SK-N-SH (cell line): Measurements from ENCODE around the gene EXOC4. TPM values are rescaled to one million over a fixed set of nuclear protein-coding genes. Genes with fewer than 3 reads are reported as not detected.

ENCODE experiments used
- CTCF ChIA-PET: fragments of 300-600, 350-600 bp; formaldehyde crosslinking; extraction: SDS; loops from one replicate; lab custom pipeline; 2021; lab: Yijun Ruan, JAX
- POLR2A ChIA-PET: fragments of 350-600 bp; sonication (Branson Sonifier 250); formaldehyde crosslinking; extraction: SDS; loops from one replicate; lab custom pipeline; 2020; ENCODE audit warnings: antibody characterized with exemption, inconsistent platforms; lab: Yijun Ruan, JAX
- DNase-seq: peaks from one replicate; pipeline ENCODE4 v3.0.0; 2012
- H2AFZ ChIP-seq: fragments of 200-600 bp; sonication (generic); 2 replicates; pipeline ENCODE4 v1.8.1; 2016; ENCODE audit warnings: antibody characterized with exemption, mild to moderate bottlenecking, low read depth
- H3F3A ChIP-seq: fragments of 200-600 bp; sonication (generic); replicated peaks from 2 replicates; pipeline ENCODE3; 2016; ENCODE audit warnings: antibody characterized with exemption, mild to moderate bottlenecking; ENCODE audit not compliant: insufficient read depth
- H3K27ac ChIP-seq, 2 experiments: fragments of 200-500 bp in 1 of 2; fragments of 200-600 bp in 1 of 2; sonication (Bioruptor generic) in 1 of 2; sonication (generic), shearing (Covaris generic) in 1 of 2; 2 replicates each; pipeline versions ENCODE4 v1.5.1 to v1.6.1; 2014 to 2016; ENCODE audit warnings: low read depth in 2 of 2, inconsistent platforms in 1 of 2, low read length in 1 of 2, mild to moderate bottlenecking in 1 of 2, mixed read lengths in 1 of 2
- H3K27me3 ChIP-seq: fragments of 200-600 bp; sonication (generic), shearing (Covaris generic); 2 replicates; pipeline ENCODE4 v1.6.1; 2016; ENCODE audit warnings: mixed run types; ENCODE audit not compliant: insufficient read depth
- H3K36me3 ChIP-seq, 2 experiments: fragments of 200-500 bp in 1 of 2; fragments of 200-600 bp in 1 of 2; sonication (Bioruptor generic) in 1 of 2; sonication (generic) in 1 of 2; replicated peaks in 1 of 2; 2 replicates each; pipeline versions ENCODE3 to v1.5.1; 2014 to 2016; ENCODE audit warnings: low read length in 1 of 2, mild to moderate bottlenecking in 1 of 2; ENCODE audit not compliant: insufficient read depth in 2 of 2, control insufficient read depth in 1 of 2
- H3K4me1 ChIP-seq, 2 experiments: fragments of 200-500 bp in 1 of 2; fragments of 200-600 bp in 1 of 2; sonication (Bioruptor generic) in 1 of 2; sonication (generic), shearing (Covaris generic) in 1 of 2; 2 replicates each; pipeline versions ENCODE4 v1.5.1 to v1.6.1; 2014 to 2016; ENCODE audit warnings: low read depth in 1 of 2, low read length in 1 of 2, mixed run types in 1 of 2; ENCODE audit not compliant: insufficient read depth in 2 of 2, control insufficient read depth in 1 of 2
- H3K4me2 ChIP-seq: fragments of 200-600 bp; sonication (generic), shearing (Covaris generic); 2 replicates; pipeline ENCODE4 v1.6.1; 2017; ENCODE audit warnings: mixed run types
- H3K4me3 ChIP-seq, 2 experiments: fragments of 200-500 bp in 1 of 2; fragments of 200-600 bp in 1 of 2; sonication (Bioruptor generic) in 1 of 2; sonication (generic), shearing (Covaris generic) in 1 of 2; 2 replicates each; pipeline versions ENCODE4 v1.5.1 to v1.8.1; 2014 to 2016; ENCODE audit warnings: low read depth in 2 of 2, inconsistent platforms in 1 of 2, low read length in 1 of 2, mild to moderate bottlenecking in 1 of 2, mixed read lengths in 1 of 2, moderate library complexity in 1 of 2
- H3K79me2 ChIP-seq: fragments of 200-600 bp; sonication (generic); 2 replicates; pipeline ENCODE4 v1.8.1; 2017; ENCODE audit warnings: mild to moderate bottlenecking; ENCODE audit not compliant: insufficient read depth
- H3K9ac ChIP-seq: fragments of 200-600 bp; sonication (generic); 2 replicates; pipeline ENCODE4 v1.6.1; 2017; ENCODE audit warnings: mixed run types
- H3K9me2 ChIP-seq: fragments of 200-600 bp; sonication (generic); 2 replicates; pipeline ENCODE4 v1.6.1; 2017; ENCODE audit warnings: mixed run types
- H3K9me3 ChIP-seq: fragments of 200-600 bp; sonication (generic); 2 replicates; pipeline ENCODE4 v1.6.1; 2017; ENCODE audit warnings: mixed run types, mild to moderate bottlenecking, moderate library complexity
- H4K20me1 ChIP-seq: fragments of 200-600 bp; sonication (generic); 2 replicates; pipeline ENCODE4 v1.6.1; 2017; ENCODE audit warnings: mild to moderate bottlenecking, mixed run types; ENCODE audit not compliant: insufficient read depth
- ELF1 ChIP-seq: IDR thresholded peaks from 2 replicates; pipeline ENCODE4 v1.4.0; 2012
- EZH2phosphoT487 ChIP-seq: fragments of 200-600 bp; sonication (generic); IDR thresholded peaks from 2 replicates; pipeline ENCODE4 v1.6.1; 2017; ENCODE audit warnings: low read depth, mixed run types, mild to moderate bottlenecking, antibody characterized with exemption, moderate library complexity, borderline replicate concordance
- FOSL2 ChIP-seq: IDR thresholded peaks from 2 replicates; pipeline ENCODE4 v1.4.0; 2012; ENCODE audit warnings: low read depth, mild to moderate bottlenecking, moderate library complexity, borderline replicate concordance
- FOXJ3 ChIP-seq: sonication (generic); formaldehyde crosslinking; IDR thresholded peaks from 2 replicates; pipeline ENCODE4 v1.5.1; 2020; ENCODE audit warnings: mild to moderate bottlenecking, missing genetic modification reagents
- GABPA ChIP-seq: IDR thresholded peaks from 2 replicates; pipeline ENCODE4 v1.4.0; 2012; ENCODE audit warnings: low read depth, mild to moderate bottlenecking
- IRF3 ChIP-seq: fragments of 150-350 bp; IDR thresholded peaks from 2 replicates; pipeline ENCODE4 v1.6.1; 2016; ENCODE audit warnings: mild to moderate bottlenecking, low read depth, low read length
- JUND ChIP-seq: IDR thresholded peaks from 2 replicates; pipeline ENCODE4 v1.4.0; 2012
- MAX ChIP-seq: IDR thresholded peaks from 2 replicates; pipeline ENCODE4 v1.4.0; 2012; ENCODE audit warnings: low read depth
- MXI1 ChIP-seq: IDR thresholded peaks from 2 replicates; pipeline ENCODE4 v1.6.1; 2012; ENCODE audit warnings: mild to moderate bottlenecking, low read depth, low read length, improper control_type of control experiment
- NFIC ChIP-seq: IDR thresholded peaks from 2 replicates; pipeline ENCODE4 v1.4.0; 2012; ENCODE audit warnings: borderline replicate concordance
- NRF1 ChIP-seq: IDR thresholded peaks from 2 replicates; pipeline ENCODE4 v1.6.1; 2012; ENCODE audit warnings: low read depth, mild to moderate bottlenecking, low read length
- PBX3 ChIP-seq: IDR thresholded peaks from 2 replicates; pipeline ENCODE4; 2012
- RAD21 ChIP-seq: IDR thresholded peaks from 2 replicates; pipeline ENCODE4 v1.6.1; 2012; ENCODE audit warnings: mild to moderate bottlenecking, low read length
- RFX5 ChIP-seq: IDR thresholded peaks from 2 replicates; pipeline ENCODE4 v1.6.1; 2012; ENCODE audit warnings: mild to moderate bottlenecking, improper control_type of control experiment, low read length
- SIN3A ChIP-seq: IDR thresholded peaks from 2 replicates; pipeline ENCODE4 v1.6.1; 2012; ENCODE audit warnings: low read depth, mild to moderate bottlenecking, low read length, moderate library complexity, borderline replicate concordance
- TAF1 ChIP-seq: IDR thresholded peaks from 2 replicates; pipeline ENCODE4 v1.6.1; 2012; ENCODE audit warnings: low read depth, mild to moderate bottlenecking, low read length, moderate library complexity, borderline replicate concordance
- TEAD4 ChIP-seq: IDR thresholded peaks from 2 replicates; pipeline ENCODE4 v1.4.0; 2012; ENCODE audit warnings: mild to moderate bottlenecking, borderline replicate concordance; ENCODE audit not compliant: insufficient read depth
- USF1 ChIP-seq: IDR thresholded peaks from 2 replicates; pipeline ENCODE4 v1.4.0; 2012; ENCODE audit warnings: low read depth, borderline replicate concordance
- YY1 ChIP-seq: IDR thresholded peaks from 2 replicates; pipeline ENCODE4 v1.4.0; 2012; ENCODE audit warnings: low read depth, mild to moderate bottlenecking
- ZBTB33 ChIP-seq: IDR thresholded peaks from 2 replicates; pipeline ENCODE4 v1.4.0; 2012; ENCODE audit warnings: low read depth, borderline replicate concordance
- WGBS: methylation state at CpG from one replicate; pipeline ENCODE4 v1.1.6; 2017; ENCODE audit warnings: low lambda C conversion rate; 5-methylcytosine and 5-hydroxymethylcytosine counted together
- polyA plus RNA-seq, 3 experiments: library from polyadenylated mRNA; depleted of rRNA; stranded (reverse); fragments of >200 nt; gene quantifications; 2 replicates each; pipeline ENCODE4 v1.2.3, GENCODE V29; 2012

The EXOC4 gene
- polyA plus RNA-seq, 1 of the 3 experiments (the other 2 are of a cell fraction), result 37.3 TPM

- TF ChIP-seq PBX3 (no peak), RAD21 (no peak; the same call in 1 of the 2 replicates), MAX (peak; percentile 62; the same call in 1 of the 2 replicates), FOSL2 (no peak), USF1 (peak; percentile 71; the same call in 1 of the 2 replicates), EZH2phosphoT487 (no peak), TAF1 (peak; percentile 86), IRF3 (peak; percentile 93), YY1 (peak; percentile 98)
- TF ChIP-seq, all 33 proteins: peak for 14
These were observed at the start of gene EXOC4 (continued) for GRCh38 chr7:133252858-133253518.

- TF ChIP-seq SIN3A (no peak), MAX (no peak), RFX5 (no peak), NRF1 (no peak), FOXJ3 (no peak), ZBTB33 (no peak), NFIC (no peak), PBX3 (no peak), IRF3 (no peak), MXI1 (no peak), RAD21 (no peak), TEAD4 (no peak), TAF1 (no peak), GABPA (no peak), JUND (no peak), ELF1 (no peak), USF1 (no peak)
- no peaks in the 10 kb centered on the region for H3K9me3 ChIP-seq
- no peaks in the 10 kb centered on the region for H3F3A ChIP-seq
- H3K79me2 ChIP-seq, result no peaks in the 10 kb centered on the region
- no peak overlapping the region for H3K4me3 ChIP-seq
- POLR2A ChIA-PET, result no interaction called here
- H3K9me2 ChIP-seq, result no peaks in the 10 kb centered on the region
- no peaks in the 10 kb centered on the region for H4K20me1 ChIP-seq
- no peak overlapping the region for H3K4me2 ChIP-seq
- no peaks in the 10 kb centered on the region for H3K36me3 ChIP-seq
- no peaks in the 10 kb centered on the region for H3K4me1 ChIP-seq
- 51% methylated on average over 3 of the region's 3 CpGs for WGBS
- CTCF ChIA-PET, result no interaction called here
- no peak for DNase-seq
- H3K9ac ChIP-seq, result no peak overlapping the region
- no peak overlapping the region for H3K27ac ChIP-seq
- no peak overlapping the region for H2AFZ ChIP-seq
- no peaks in the 10 kb centered on the region for H3K27me3 ChIP-seq
These were observed 49.4 kb upstream of the EXOC4 start for GRCh38 chr7:133203490-133203889.
